ENCODE data around the gene KCNK4. TPM values are rescaled to one million over a fixed set of nuclear protein-coding genes. Genes with fewer than 3 reads are reported as not detected.

KCNK4 gene
- polyA plus RNA-seq, 3 donors: 0.11 TPM; not detected in 2

DNA sequence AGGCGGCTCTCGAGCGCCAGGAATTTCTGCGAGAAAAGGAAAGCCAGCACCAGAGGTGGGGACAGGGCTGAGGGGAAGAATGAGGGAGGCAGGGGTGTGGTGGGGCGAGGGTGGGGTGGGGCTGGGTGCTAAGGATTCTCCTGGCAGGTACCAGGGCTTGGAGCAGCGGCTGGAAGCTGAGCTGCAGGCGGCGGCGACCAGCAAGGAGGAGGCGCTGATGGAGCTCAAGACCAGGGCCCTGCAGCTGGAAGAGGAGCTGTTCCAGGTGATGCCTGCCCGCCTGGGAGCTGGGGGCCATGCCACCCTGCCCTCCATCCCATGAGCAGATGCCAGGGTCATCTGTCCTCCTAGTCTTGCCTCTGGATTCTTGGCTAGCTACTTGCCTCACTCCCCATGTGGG lies 58.3 kb downstream of the KCNK4 start:
- DNase-seq (ENCODE audit: extremely low read depth in 1 of 11, low read depth in 9 of 11, low spot score in 4 of 11): no peak

Other genes with a start within 250 kb of the KCNK4 start
- 10 to 100 TPM; 13.4 to 19.5 (median 17.8) TPM for gene MACROD1, start 125.2 kb upstream of the KCNK4 start, polyA plus RNA-seq (ENCODE audit: insufficient read length in 3 of 3)
- gene STIP1, start 105.1 kb upstream of the KCNK4 start, polyA plus RNA-seq (ENCODE audit: insufficient read length in 3 of 3): 100 to 1,000 TPM; 173 to 197 (median 188) TPM
- 1 to 10 TPM; 4.7 to 6.5 (median 5.9) TPM for gene FERMT3, start 84.6 kb upstream of the KCNK4 start, polyA plus RNA-seq (ENCODE audit: insufficient read length in 3 of 3)
- 10 to 100 TPM; 45.0 to 59.9 (median 49.3) TPM for gene TRPT1, start 65.1 kb upstream of the KCNK4 start, polyA plus RNA-seq (ENCODE audit: insufficient read length in 3 of 3)
- gene NUDT22, start 65.0 kb upstream of the KCNK4 start, polyA plus RNA-seq (ENCODE audit: insufficient read length in 3 of 3): 10 to 100 TPM; 17.7 to 32.8 (median 28.0) TPM
- gene DNAJC4, start 60.8 kb upstream of the KCNK4 start, polyA plus RNA-seq (ENCODE audit: insufficient read length in 3 of 3): 10 to 100 TPM; 56.1 to 76.7 (median 63.6) TPM
- 10 to 100 TPM; 83.8 to 99.3 (median 95.3) TPM for gene VEGFB, start 56.7 kb upstream of the KCNK4 start, polyA plus RNA-seq (ENCODE audit: insufficient read length in 3 of 3)
- gene FKBP2, start 50.2 kb upstream of the KCNK4 start, polyA plus RNA-seq (ENCODE audit: insufficient read length in 3 of 3): 100 to 1,000 TPM in 2 of 3 donors, 10 to 100 TPM in 1; 74.5 to 111 (median 102) TPM
- 10 to 100 TPM; 59.6 to 85.8 (median 69.1) TPM for gene PPP1R14B, start 44.4 kb upstream of the KCNK4 start, polyA plus RNA-seq (ENCODE audit: insufficient read length in 3 of 3)
- 10 to 100 TPM; 11.6 to 17.7 (median 15.1) TPM for gene PLCB3, start 39.8 kb upstream of the KCNK4 start, polyA plus RNA-seq (ENCODE audit: insufficient read length in 3 of 3)
- 10 to 100 TPM; 36.7 to 58.9 (median 54.2) TPM for gene BAD, start 6.6 kb upstream of the KCNK4 start, polyA plus RNA-seq (ENCODE audit: insufficient read length in 3 of 3)
- gene GPR137, start 5.5 kb upstream of the KCNK4 start, polyA plus RNA-seq (ENCODE audit: insufficient read length in 3 of 3): 10 to 100 TPM; 27.2 to 42.7 (median 42.7) TPM
- under 1 TPM in 1 of 3 donors, not detected in 2; 0.47 TPM for gene CATSPERZ, start 9.1 kb downstream of the KCNK4 start, polyA plus RNA-seq (ENCODE audit: insufficient read length in 3 of 3)
- 10 to 100 TPM; 16.6 to 30.5 (median 26.3) TPM for gene ESRRA, start 14.2 kb downstream of the KCNK4 start, polyA plus RNA-seq (ENCODE audit: insufficient read length in 3 of 3)
- 100 to 1,000 TPM; 203 to 244 (median 219) TPM for gene TRMT112, start 26.3 kb downstream of the KCNK4 start, polyA plus RNA-seq (ENCODE audit: insufficient read length in 3 of 3)
- 100 to 1,000 TPM; 161 to 233 (median 207) TPM for gene PRDX5, start 26.8 kb downstream of the KCNK4 start, polyA plus RNA-seq (ENCODE audit: insufficient read length in 3 of 3)
- 1 to 10 TPM; 1.7 to 5.0 (median 3.9) TPM for gene CCDC88B, start 48.9 kb downstream of the KCNK4 start, polyA plus RNA-seq (ENCODE audit: insufficient read length in 3 of 3)
- 10 to 100 TPM in 2 of 3 donors, 1 to 10 TPM in 1; 6.7 to 13.9 (median 12.6) TPM for gene RPS6KA4, start 67.9 kb downstream of the KCNK4 start, polyA plus RNA-seq (ENCODE audit: insufficient read length in 3 of 3)

Measured in renal cortex interstitium (tissue), 11 donors.